Measurements from ENCODE around the gene INTS6L.

DNA sequence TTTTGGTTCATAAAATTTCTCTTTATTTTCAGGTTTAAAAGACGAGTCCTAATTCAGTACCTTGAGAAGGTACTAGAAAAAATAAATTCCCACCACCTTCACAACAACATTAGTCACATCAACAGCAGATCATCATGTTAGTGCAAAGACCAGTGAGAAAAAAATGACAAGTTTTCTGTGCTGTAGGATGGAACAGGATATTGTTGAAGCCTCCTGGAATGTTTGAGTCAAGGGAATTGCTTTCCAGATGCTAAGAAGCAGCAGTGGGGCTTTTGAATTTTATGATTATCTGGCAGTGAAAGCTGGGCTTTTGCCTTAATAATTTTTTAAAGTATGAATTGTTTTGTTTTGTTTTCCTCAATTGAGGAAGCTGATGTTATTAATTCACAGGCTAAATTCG lies 61.0 kb downstream of the INTS6L start:
- TF ChIP-seq, protein P1, sequence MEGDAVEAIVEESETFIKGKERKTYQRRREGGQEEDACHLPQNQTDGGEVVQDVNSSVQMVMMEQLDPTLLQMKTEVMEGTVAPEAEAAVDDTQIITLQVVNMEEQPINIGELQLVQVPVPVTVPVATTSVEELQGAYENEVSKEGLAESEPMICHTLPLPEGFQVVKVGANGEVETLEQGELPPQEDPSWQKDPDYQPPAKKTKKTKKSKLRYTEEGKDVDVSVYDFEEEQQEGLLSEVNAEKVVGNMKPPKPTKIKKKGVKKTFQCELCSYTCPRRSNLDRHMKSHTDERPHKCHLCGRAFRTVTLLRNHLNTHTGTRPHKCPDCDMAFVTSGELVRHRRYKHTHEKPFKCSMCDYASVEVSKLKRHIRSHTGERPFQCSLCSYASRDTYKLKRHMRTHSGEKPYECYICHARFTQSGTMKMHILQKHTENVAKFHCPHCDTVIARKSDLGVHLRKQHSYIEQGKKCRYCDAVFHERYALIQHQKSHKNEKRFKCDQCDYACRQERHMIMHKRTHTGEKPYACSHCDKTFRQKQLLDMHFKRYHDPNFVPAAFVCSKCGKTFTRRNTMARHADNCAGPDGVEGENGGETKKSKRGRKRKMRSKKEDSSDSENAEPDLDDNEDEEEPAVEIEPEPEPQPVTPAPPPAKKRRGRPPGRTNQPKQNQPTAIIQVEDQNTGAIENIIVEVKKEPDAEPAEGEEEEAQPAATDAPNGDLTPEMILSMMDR (IDR thresholded peaks at IDR 0.05; ENCODE audit: poor library complexity), result no peak
- TF ChIP-seq EZH2 (IDR thresholded peaks at IDR 0.05; ENCODE audit: borderline replicate concordance), result no peak
- no peak for TF ChIP-seq EZH2phosphoT487 (IDR thresholded peaks at IDR 0.05; ENCODE audit: low read depth, severe bottlenecking, unreplicated experiment)
